Measurements from ENCODE around the gene SEPTIN8.

- TF ChIP-seq REST (IDR thresholded peaks at IDR 0.05; ENCODE audit: insufficient read depth in 1 of 2, low read depth in 2 of 2, low read length in 2 of 2) (no peak), POLR2AphosphoS5 (IDR thresholded peaks at IDR 0.05; ENCODE audit: low read depth, low read length) (no peak), SIN3A (IDR thresholded peaks at IDR 0.05; ENCODE audit: borderline replicate concordance, insufficient read depth, low read length) (no peak), TAF1 (IDR thresholded peaks at IDR 0.05; ENCODE audit: borderline replicate concordance, insufficient read depth, low read length) (no peak), FOXP2 (optimal IDR thresholded peaks at IDR 0.05; ENCODE audit: borderline replicate concordance, extremely low read depth, extremely low read length, insufficient read depth) (no peak)
Observed at GRCh38 chr5:132778856-132779255, 1.8 kb upstream of the SEPTIN8 start.

All from PFSK-1 (cell line).